H9 (cell line): ENCODE data around the gene ORAI3. TPM values are rescaled to one million over a fixed set of nuclear protein-coding genes. Genes with fewer than 3 reads are reported as not detected.
A peak's percentile ranks its signal among the peaks of the same experiment; 100 is the strongest.

Experiments used
- DNase-seq: peaks from one replicate; pipeline ENCODE4 v3.0.0-alpha.2; 2017
- H2AFZ ChIP-seq: one replicate; pipeline ENCODE4 v1.6.1; 2013; ENCODE audit warnings: mild to moderate bottlenecking, low read length, control low read depth, moderate library complexity
- H2AK5ac ChIP-seq: 2 replicates; pipeline ENCODE4 v1.6.1; 2013; ENCODE audit warnings: low read length, control low read depth, mixed read lengths; ENCODE audit not compliant: insufficient read length
- H2BK120ac ChIP-seq: one replicate; pipeline ENCODE4 v1.6.1; 2013; ENCODE audit warnings: low read depth, mild to moderate bottlenecking, low read length, control low read depth, inconsistent platforms; ENCODE audit not compliant: poor library complexity, severe bottlenecking
- H2BK12ac ChIP-seq: 2 replicates; pipeline ENCODE4 v1.6.1; 2013; ENCODE audit warnings: low read length, control low read depth, mixed read lengths, low read depth; ENCODE audit not compliant: insufficient read length
- H2BK15ac ChIP-seq: 2 replicates; pipeline ENCODE4 v1.6.1; 2013; ENCODE audit warnings: low read depth, low read length, control low read depth
- H2BK20ac ChIP-seq: one replicate; pipeline ENCODE4 v1.6.1; 2013; ENCODE audit warnings: low read depth, mild to moderate bottlenecking, low read length, control low read depth, inconsistent platforms; ENCODE audit not compliant: poor library complexity, severe bottlenecking
- H2BK5ac ChIP-seq: 2 replicates; pipeline ENCODE4 v1.6.1; 2013; ENCODE audit warnings: low read length, control low read depth, mixed read lengths; ENCODE audit not compliant: insufficient read length
- H3K14ac ChIP-seq: 2 replicates; pipeline ENCODE4 v1.6.1; 2013; ENCODE audit warnings: low read length, control low read depth; ENCODE audit not compliant: insufficient read depth
- H3K18ac ChIP-seq: 2 replicates; pipeline ENCODE4 v1.6.1; 2013; ENCODE audit warnings: low read depth, mild to moderate bottlenecking, mixed read lengths, low read length, control low read depth; ENCODE audit not compliant: insufficient read length
- H3K23ac ChIP-seq: 2 replicates; pipeline ENCODE4 v1.6.1; 2013; ENCODE audit warnings: low read length, control low read depth, mixed read lengths, low read depth; ENCODE audit not compliant: insufficient read length
- H3K23me2 ChIP-seq: 2 replicates; pipeline ENCODE4 v1.6.1; 2013; ENCODE audit warnings: low read depth, mild to moderate bottlenecking, mixed read lengths, low read length, control low read depth; ENCODE audit not compliant: insufficient read length, poor library complexity, severe bottlenecking
- H3K27ac ChIP-seq: 2 replicates; pipeline ENCODE4 v1.5.1; 2013; ENCODE audit warnings: low read length, control low read depth, mixed read lengths, low read depth; ENCODE audit not compliant: insufficient read length
- H3K27me3 ChIP-seq: 2 replicates; pipeline ENCODE4 v1.6.1; 2013; ENCODE audit warnings: low read length, control low read depth, inconsistent platforms; ENCODE audit not compliant: insufficient read depth
- H3K4ac ChIP-seq: 2 replicates; pipeline ENCODE4 v1.6.1; 2013; ENCODE audit warnings: low read depth, mild to moderate bottlenecking, control low read depth, inconsistent platforms, low read length, moderate library complexity
- H3K4me1 ChIP-seq: 2 replicates; pipeline ENCODE4 v1.6.1; 2013; ENCODE audit warnings: low read length, control low read depth, inconsistent platforms; ENCODE audit not compliant: insufficient read depth
- H3K4me2 ChIP-seq: 2 replicates; pipeline ENCODE4 v1.6.1; 2013; ENCODE audit warnings: low read length, control low read depth, mixed read lengths; ENCODE audit not compliant: insufficient read length, insufficient read depth
- H3K56ac ChIP-seq: 2 replicates; pipeline ENCODE4 v1.6.1; 2013; ENCODE audit warnings: low read depth, mild to moderate bottlenecking, mixed read lengths, low read length, control low read depth; ENCODE audit not compliant: insufficient read length
- H3K79me1 ChIP-seq: 2 replicates; pipeline ENCODE4 v1.6.1; 2013; ENCODE audit warnings: low read depth, mild to moderate bottlenecking, moderate library complexity, low read length, control low read depth, inconsistent platforms; ENCODE audit not compliant: insufficient read depth, poor library complexity, severe bottlenecking
- H3K79me2 ChIP-seq: 2 replicates; pipeline ENCODE4 v1.6.1; 2013; ENCODE audit warnings: low read length, control low read depth, inconsistent platforms; ENCODE audit not compliant: insufficient read depth
- H3K9ac ChIP-seq: 2 replicates; pipeline ENCODE4 v1.6.1; 2013; ENCODE audit warnings: low read length, control low read depth, mixed read lengths; ENCODE audit not compliant: insufficient read length; ENCODE audit errors: extremely low read depth
- H3K9me3 ChIP-seq: one replicate; pipeline ENCODE4 v1.6.1; 2013; ENCODE audit warnings: low read depth, low read length, inconsistent platforms; ENCODE audit not compliant: control insufficient read depth
- H3T11ph ChIP-seq: one replicate; pipeline ENCODE4 v1.6.1; 2013; ENCODE audit warnings: mild to moderate bottlenecking, low read length, control low read depth, inconsistent platforms
- H4K20me1 ChIP-seq: one replicate; pipeline ENCODE4 v1.6.1; 2013; ENCODE audit not compliant: control insufficient read depth, insufficient read length, insufficient read depth
- H4K5ac ChIP-seq: 2 replicates; pipeline ENCODE4 v1.6.1; 2013; ENCODE audit warnings: low read depth, mild to moderate bottlenecking, mixed read lengths, low read length, control low read depth; ENCODE audit not compliant: insufficient read length
- H4K8ac ChIP-seq: replicated peaks from 2 replicates; pipeline ENCODE4 v1.6.1; 2013; ENCODE audit warnings: low read length, control low read depth, mixed read lengths, low read depth; ENCODE audit not compliant: insufficient read length
- H4K91ac ChIP-seq: 2 replicates; pipeline ENCODE4 v1.6.1; 2013; ENCODE audit warnings: low read depth, mild to moderate bottlenecking, moderate library complexity, mixed read lengths, low read length, control low read depth; ENCODE audit not compliant: insufficient read length
- H3K27ac Mint-ChIP-seq, 3 experiments: 2 replicates in 2 of 3; 3 replicates in 1 of 3; pipeline ENCODE4 v1.8.0; 2020 to 2021; ENCODE audit warnings: mixed read lengths in 3 of 3, mild to moderate bottlenecking in 1 of 3, moderate library complexity in 1 of 3
- H3K27me3 Mint-ChIP-seq: 2 replicates; pipeline ENCODE4 v1.8.0; 2021; ENCODE audit warnings: low read depth, mild to moderate bottlenecking, moderate library complexity, mixed read lengths
- H3K36me3 Mint-ChIP-seq, 3 experiments: 2 replicates in 2 of 3; 3 replicates in 1 of 3; pipeline ENCODE4 v1.8.0; 2020 to 2021; ENCODE audit warnings: low read depth in 3 of 3, mixed read lengths in 3 of 3; ENCODE audit not compliant: insufficient read depth in 1 of 3
- H3K4me1 Mint-ChIP-seq, 2 experiments: 2 replicates each; pipeline ENCODE4 v1.8.0; 2020; ENCODE audit warnings: mixed read lengths in 2 of 2
- H3K4me3 Mint-ChIP-seq, 2 experiments: 2 replicates in 1 of 2; 3 replicates in 1 of 2; pipeline ENCODE4 v1.8.0; 2020 to 2021; ENCODE audit warnings: mild to moderate bottlenecking in 2 of 2, mixed read lengths in 2 of 2, moderate library complexity in 1 of 2
- H3K9me3 Mint-ChIP-seq, 2 experiments: 2 replicates in 1 of 2; 3 replicates in 1 of 2; pipeline ENCODE4 v1.8.0; 2020; ENCODE audit warnings: mild to moderate bottlenecking in 2 of 2, mixed read lengths in 2 of 2, moderate library complexity in 1 of 2
- CTCF ChIP-seq: fragments of 200-600 bp; sonication (generic); conservative IDR thresholded peaks from 3 replicates; pipeline ENCODE4 v1.8.0; 2021; ENCODE audit warnings: antibody characterized with exemption, mild to moderate bottlenecking
- WGBS: extraction: QIAGEN DNeasy Blood & Tissue Kit; methylation state at CpG from one replicate; pipeline ENCODE4 v1.1.7; 2013; ENCODE audit warnings: missing lambda C conversion rate, low lambda C conversion rate, mixed read lengths; ENCODE audit not compliant: insufficient read length; ENCODE audit errors: extremely low coverage; 5-methylcytosine and 5-hydroxymethylcytosine counted together
- total RNA-seq: library from RNA; stranded (reverse); gene quantifications from 2 replicates; pipeline ENCODE4 v1.2.1, GENCODE V29; 2021

The ORAI3 gene
- total RNA-seq, 1 experiment from 2014 or later, result 6.9 TPM

- peaks cover 10% of the 10 kb centered on the region for H3K23me2 ChIP-seq
- H2BK12ac ChIP-seq, result no peak overlapping the region
- peaks cover 14 to 16% (median 15%) of the 10 kb centered on the region in 3 experiments for H3K36me3 Mint-ChIP-seq
- no peak overlapping the region for H2AK5ac ChIP-seq
- H2BK20ac ChIP-seq, result no peak overlapping the region
- H2BK5ac ChIP-seq, result peak overlapping the region; percentile 99
- H4K20me1 ChIP-seq, result no peaks in the 10 kb centered on the region
- H3K9me3 ChIP-seq, result no peaks in the 10 kb centered on the region
- H3K9ac ChIP-seq, result peak overlapping the region; percentile 96
- H3K14ac ChIP-seq, result peak overlapping the region; percentile 99; the same call in 1 of the 2 replicates
- no peaks in the 10 kb centered on the region for H3K4me1 ChIP-seq
- H3K4me3 Mint-ChIP-seq, result peak overlapping the region; percentile 93 to 100
- no peak overlapping the region for H2BK15ac ChIP-seq
- H3K79me1 ChIP-seq, result no peaks in the 10 kb centered on the region
- no peak overlapping the region for H3K23ac ChIP-seq
- no peak for TF ChIP-seq CTCF
- H2BK120ac ChIP-seq, result no peak overlapping the region
- H3K9me3 Mint-ChIP-seq, result no peaks in the 10 kb centered on the region; a peak in 1 of 5 replicates
- peaks cover 12 to 24% of the 10 kb centered on the region in 2 experiments for H3K4me1 Mint-ChIP-seq
- no peak overlapping the region for H3K4ac ChIP-seq
- DNase-seq, result peak; percentile 100
- H4K91ac ChIP-seq, result no peak overlapping the region
- no peaks in the 10 kb centered on the region for H3K27me3 Mint-ChIP-seq
- peak overlapping the region; percentile 99 for H3K18ac ChIP-seq
- H3K79me2 ChIP-seq, result no peaks in the 10 kb centered on the region
- H3K27me3 ChIP-seq, result no peaks in the 10 kb centered on the region
- H3K27ac ChIP-seq, result peak overlapping the region; percentile 97
- no CpG with 5 or more reads among the region's 42 CpGs for WGBS
- no peak overlapping the region for H3T11ph ChIP-seq
- H3K56ac ChIP-seq, result peak overlapping the region; percentile 91
- H2AFZ ChIP-seq, result no peak overlapping the region
- H4K5ac ChIP-seq, result peak overlapping the region; percentile 99
- H3K27ac Mint-ChIP-seq, result peak overlapping the region; percentile 100
- peak overlapping the region; percentile 84 for H3K4me2 ChIP-seq
- peak overlapping the region; percentile 98 for H4K8ac ChIP-seq
Measured at GRCh38 chr16:30922420-30922959, 26.4 kb upstream of the ORAI3 start.
